GM21381 (cell line): ENCODE measurements around the gene CDC20B.
A peak's percentile ranks its signal among the peaks of the same experiment; 100 is the strongest.

Experiments
- ATAC-seq: cut with Tn5 transposase; IDR thresholded peaks from one replicate; pipeline ENCODE4 v1.9.1; 2021; ENCODE audit warnings: mild to moderate bottlenecking, moderate library complexity; ENCODE audit not compliant: unreplicated experiment

CDC20B gene

GRCh38 chr5:55172937-55173686 lies at the start of gene CDC20B:
TSS of gene CDC20B (minus strand) at chr5:55173177. CDS start at chr5:55173000, 177 bp downstream.
- peak; percentile 93 for ATAC-seq

- ATAC-seq, result no peak
Measured at GRCh38 chr5:55222092-55222984, 49.4 kb upstream of the CDC20B start.

- ATAC-seq, result no peak
Measured at GRCh38 chr5:55220433-55221185, 47.6 kb upstream of the CDC20B start.

- no peak for ATAC-seq
Measured at GRCh38 chr5:55219770-55220169, 46.8 kb upstream of the CDC20B start.

GRCh38 chr5:55218967-55219366 lies 46.0 kb upstream of the CDC20B start:
- ATAC-seq, result no peak

- no peak for ATAC-seq
Measured at GRCh38 chr5:55211184-55211874, 38.4 kb upstream of the CDC20B start.

- no peak for ATAC-seq
Measured at GRCh38 chr5:55205001-55205400, 32.0 kb upstream of the CDC20B start.

- ATAC-seq, result no peak
Measured at GRCh38 chr5:55191165-55191564, 18.2 kb upstream of the CDC20B start.

- no peak for ATAC-seq
Measured at GRCh38 chr5:55188656-55189540, 15.9 kb upstream of the CDC20B start.

GRCh38 chr5:55187370-55187769 lies 14.4 kb upstream of the CDC20B start:
- ATAC-seq, result no peak

GRCh38 chr5:55180016-55180415 lies 7.0 kb upstream of the CDC20B start:
- no peak for ATAC-seq

- ATAC-seq, result no peak
Measured at GRCh38 chr5:55177078-55177477, 4.1 kb upstream of the CDC20B start.

GRCh38 chr5:55176176-55176818 lies 3.3 kb upstream of the CDC20B start:
- ATAC-seq, result no peak

- no peak for ATAC-seq
Measured at GRCh38 chr5:55175781-55176175, 2.8 kb upstream of the CDC20B start.

GRCh38 chr5:55173687-55174230 lies 782 bp upstream of the CDC20B start:
- peak; percentile 8 for ATAC-seq

GRCh38 chr5:55172051-55172899 lies 702 bp downstream of the CDC20B start:
- ATAC-seq, result peak; percentile 55

- no peak for ATAC-seq
Measured at GRCh38 chr5:55171471-55171870, 1.5 kb downstream of the CDC20B start.

GRCh38 chr5:55162666-55163065 lies 10.3 kb downstream of the CDC20B start:
- no peak for ATAC-seq
